GM13976 (cell line): ENCODE data around the gene RIOK1.

ENCODE experiments used
- DNase-seq: peaks from one replicate; pipeline ENCODE4 v3.0.0; 2012; ENCODE audit warnings: low spot score
- in situ Hi-C: fragments of 300-500 bp; cut with MboI; formaldehyde crosslinking; loops from one replicate; pipeline ENCODE4 v1.12.0; 2022; ENCODE audit warnings: low sequenced_read_pairs, mixed read lengths, inconsistent platforms; ENCODE audit not compliant: unreplicated experiment
- TF ChIP-seq, protein P1 (sequence below): IDR thresholded peaks from 2 replicates; pipeline ENCODE4 v1.5.1; 2012; ENCODE audit warnings: borderline replicate concordance, mild to moderate bottlenecking; ENCODE audit not compliant: insufficient read depth; ENCODE audit errors: extremely low read depth, missing control alignments, control extremely low read depth

RIOK1 gene

DNA sequence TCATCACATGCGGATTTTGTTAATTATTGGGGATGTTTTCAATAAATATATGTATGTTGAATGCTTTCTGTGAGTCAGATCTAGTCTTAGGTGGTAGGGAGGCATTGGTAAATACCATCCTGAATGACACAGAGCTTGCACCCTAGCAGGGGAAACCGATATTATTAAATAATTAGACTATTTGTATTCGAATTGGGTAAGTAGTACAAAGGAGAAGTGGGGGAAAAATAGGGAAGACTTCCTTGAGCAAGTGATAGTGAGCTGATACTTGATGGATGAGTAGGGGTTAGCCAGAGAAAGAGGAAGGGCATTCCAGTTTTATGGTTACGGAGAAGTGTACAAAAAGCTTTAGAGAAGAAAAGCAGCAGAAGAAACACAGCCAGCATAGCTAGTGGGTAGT, 1.5 kb downstream of the RIOK1 start:
- in situ Hi-C loops, result no loop called here
- DNase-seq, result no peak
- TF ChIP-seq, protein P1, sequence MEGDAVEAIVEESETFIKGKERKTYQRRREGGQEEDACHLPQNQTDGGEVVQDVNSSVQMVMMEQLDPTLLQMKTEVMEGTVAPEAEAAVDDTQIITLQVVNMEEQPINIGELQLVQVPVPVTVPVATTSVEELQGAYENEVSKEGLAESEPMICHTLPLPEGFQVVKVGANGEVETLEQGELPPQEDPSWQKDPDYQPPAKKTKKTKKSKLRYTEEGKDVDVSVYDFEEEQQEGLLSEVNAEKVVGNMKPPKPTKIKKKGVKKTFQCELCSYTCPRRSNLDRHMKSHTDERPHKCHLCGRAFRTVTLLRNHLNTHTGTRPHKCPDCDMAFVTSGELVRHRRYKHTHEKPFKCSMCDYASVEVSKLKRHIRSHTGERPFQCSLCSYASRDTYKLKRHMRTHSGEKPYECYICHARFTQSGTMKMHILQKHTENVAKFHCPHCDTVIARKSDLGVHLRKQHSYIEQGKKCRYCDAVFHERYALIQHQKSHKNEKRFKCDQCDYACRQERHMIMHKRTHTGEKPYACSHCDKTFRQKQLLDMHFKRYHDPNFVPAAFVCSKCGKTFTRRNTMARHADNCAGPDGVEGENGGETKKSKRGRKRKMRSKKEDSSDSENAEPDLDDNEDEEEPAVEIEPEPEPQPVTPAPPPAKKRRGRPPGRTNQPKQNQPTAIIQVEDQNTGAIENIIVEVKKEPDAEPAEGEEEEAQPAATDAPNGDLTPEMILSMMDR, result no peak

DNA sequence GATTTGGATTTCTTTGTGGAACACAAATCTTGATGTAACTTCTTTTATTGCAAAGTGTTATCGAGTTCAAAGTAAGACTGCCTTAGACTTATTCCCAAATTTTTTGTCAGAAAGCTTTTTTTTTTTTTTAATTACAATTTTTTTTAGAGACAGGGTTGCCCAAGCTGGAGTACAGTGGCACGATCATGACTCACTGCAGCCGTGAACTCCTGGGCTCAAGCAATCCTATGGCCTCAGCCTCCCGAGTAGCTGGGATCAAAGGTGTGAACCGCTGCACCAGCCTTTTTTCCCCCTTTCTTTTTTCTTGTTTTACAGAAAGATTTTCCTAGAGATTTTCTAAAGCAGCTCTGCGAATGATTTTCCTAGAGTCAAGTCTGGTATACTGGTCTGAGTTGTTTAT, 2.8 kb downstream of the RIOK1 start:
- no peak for DNase-seq
- in situ Hi-C loops, result no loop called here
- TF ChIP-seq, protein P1, result no peak

DNA sequence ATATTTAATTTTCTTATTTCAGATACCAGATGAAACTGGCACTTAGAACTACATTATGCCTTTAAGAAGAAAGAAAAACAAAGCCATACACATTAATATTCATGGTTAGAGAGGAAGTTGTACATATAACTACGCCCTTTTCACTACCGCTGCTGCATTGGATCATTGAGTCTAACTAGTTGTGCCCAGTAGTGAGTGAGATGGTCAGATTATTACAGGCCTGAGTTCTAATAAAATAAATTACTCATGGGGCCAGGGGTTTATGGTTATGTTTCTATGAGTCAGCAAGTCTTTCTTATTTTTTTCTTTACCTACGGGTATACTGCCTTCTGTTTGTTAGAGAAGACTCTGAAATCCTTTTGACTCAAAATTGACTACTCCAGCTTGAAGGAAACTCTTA, 11.5 kb downstream of the RIOK1 start:
- TF ChIP-seq, protein P1, result no peak
- DNase-seq, result no peak
- in situ Hi-C loops, result no loop called here

DNA sequence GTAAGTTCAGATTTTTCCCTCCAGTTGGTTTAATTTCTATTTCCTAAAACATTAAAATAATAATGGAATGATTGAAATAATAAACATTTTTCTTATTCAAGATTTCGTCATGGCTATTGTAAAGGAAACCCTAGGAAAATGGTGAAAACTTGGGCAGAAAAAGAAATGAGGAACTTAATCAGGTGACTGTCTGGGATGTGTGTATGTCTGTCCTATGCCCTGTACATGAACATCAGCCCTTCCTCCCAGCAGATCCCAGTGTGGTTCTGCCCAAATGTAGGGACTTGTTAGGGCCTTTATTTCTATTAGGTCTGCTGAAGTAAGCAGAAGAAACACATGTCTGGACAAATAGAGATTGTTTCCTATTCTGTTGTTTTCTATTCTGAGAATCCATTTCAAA, 13.1 kb downstream of the RIOK1 start:
- TF ChIP-seq, protein P1, result no peak
- no peak for DNase-seq
- in situ Hi-C loops, result no loop called here

DNA sequence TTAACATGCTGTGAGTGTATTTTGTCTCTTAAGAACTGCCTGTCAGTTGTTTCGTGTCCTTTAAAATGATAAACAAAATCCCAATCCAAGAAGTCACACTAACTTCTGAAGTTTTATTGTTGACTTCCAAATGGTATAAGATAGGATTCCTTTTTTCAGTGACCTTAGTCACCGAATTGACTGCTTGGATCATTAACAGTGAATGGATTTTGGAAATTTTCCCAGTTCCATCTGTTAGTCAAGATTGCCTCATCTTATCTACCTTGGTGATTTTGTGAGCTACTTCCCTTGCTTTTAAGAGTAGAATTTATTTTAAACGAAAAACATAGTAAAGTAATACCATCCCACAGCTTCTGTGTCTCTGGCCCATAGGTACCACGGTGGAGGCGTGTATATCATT, 14.9 kb downstream of the RIOK1 start:
- TF ChIP-seq, protein P1, result no peak
- in situ Hi-C loops, result no loop called here
- DNase-seq, result no peak

DNA sequence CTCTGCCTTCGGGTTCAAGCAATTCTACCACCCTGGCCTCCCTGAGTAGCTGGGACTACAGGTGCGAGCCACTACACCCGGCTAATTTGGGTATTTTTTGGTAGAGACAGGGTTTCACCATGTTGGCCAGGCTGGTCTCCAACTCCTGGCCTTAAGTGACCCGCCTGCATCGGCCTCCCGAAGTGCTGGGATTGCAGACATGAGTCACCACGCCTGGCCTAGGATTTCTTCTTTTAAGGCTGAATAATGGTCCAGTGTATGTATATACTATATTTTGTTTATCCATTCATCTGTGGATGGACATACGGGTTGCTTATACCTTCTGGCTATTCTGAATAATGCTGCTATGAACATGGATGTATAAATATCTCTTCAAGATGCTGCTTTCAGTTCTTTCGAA, 17.1 kb downstream of the RIOK1 start:
- DNase-seq, result no peak
- in situ Hi-C loops, result no loop called here
- TF ChIP-seq, protein P1, result no peak

- in situ Hi-C loops, result no loop called here
- no peak for DNase-seq
- TF ChIP-seq, protein P1, result no peak
Measured at GRCh38 chr6:7409740-7410139, 20.1 kb downstream of the RIOK1 start.
